HepG2 (cell line): ENCODE results near the gene SEC11A. TPM values are rescaled to one million over a fixed set of nuclear protein-coding genes. Genes with fewer than 3 reads are reported as not detected.

ENCODE experiments used
- ATAC-seq: fragments of 200-7000 bp; cut with Tn5 transposase; 3 replicates; pipeline ENCODE4 v1.9.1; 2020; ENCODE audit warnings: mild to moderate bottlenecking, moderate library complexity
- BruUV-seq: library from RNA; stranded (reverse); fragments of 400-500 nt; replicated peaks from 2 replicates; lab custom pipeline; 2021; lab: Mats Ljungman, UMichigan
- CTCF ChIA-PET: fragments of 300-600 bp; formaldehyde crosslinking; extraction: SDS; loops from one replicate; lab custom pipeline; 2021; ENCODE audit warnings: low total read pairs, inconsistent platforms, low intra/inter-chr PET ratio; lab: Yijun Ruan, JAX
- POLR2A ChIA-PET: fragments of 350-600 bp; sonication (Branson Sonifier 250); formaldehyde crosslinking; loops from one replicate; lab custom pipeline; 2020; ENCODE audit warnings: antibody characterized with exemption, inconsistent platforms; lab: Yijun Ruan, JAX
- DNase-seq: peaks from one replicate; pipeline ENCODE4 v3.0.0-alpha.2; 2015; ENCODE audit warnings: low spot score
- FAIRE-seq: peaks from 3 replicates; lab custom pipeline; 2011; peaks lifted over from hg19 to GRCh38; lab: Jason Lieb, UNC
- H2AFZ ChIP-seq: one replicate; pipeline ENCODE4 v1.6.1; 2011; ENCODE audit warnings: low read length, inconsistent platforms
- H3K27ac ChIP-seq: fragments of 300-600 bp; 3 replicates; pipeline ENCODE4 v1.8.0; 2011; ENCODE audit warnings: mixed run types, mild to moderate bottlenecking, mixed read lengths, low read length, inconsistent platforms; ENCODE audit not compliant: insufficient read depth; ENCODE audit errors: extremely low read length
- H3K27me3 ChIP-seq, 2 experiments: fragments of 200-600 bp in 1 of 2; 2 replicates in 1 of 2; 3 replicates in 1 of 2; pipeline versions ENCODE4 v1.6.0 to v1.8.0; 2011; ENCODE audit warnings: low read length in 2 of 2, mild to moderate bottlenecking in 2 of 2, moderate library complexity in 2 of 2, inconsistent platforms in 1 of 2; ENCODE audit not compliant: insufficient read depth in 2 of 2, control insufficient read depth in 1 of 2
- H3K36me3 ChIP-seq, 2 experiments: fragments of 200-600 bp in 1 of 2; replicated peaks in 1 of 2; 2 replicates in 1 of 2; 3 replicates in 1 of 2; pipeline versions ENCODE4 v1.5.1 to v1.8.0; 2011; ENCODE audit warnings: low read length in 2 of 2, inconsistent platforms in 1 of 2; ENCODE audit not compliant: insufficient read depth in 2 of 2, control insufficient read depth in 1 of 2
- H3K4me1 ChIP-seq: 2 replicates; pipeline ENCODE4 v1.5.1; 2012; ENCODE audit warnings: low read length, inconsistent platforms; ENCODE audit not compliant: insufficient read depth
- H3K4me2 ChIP-seq: 2 replicates; pipeline ENCODE4 v1.6.0; 2011; ENCODE audit warnings: low read depth, low read length, inconsistent platforms
- H3K4me3 ChIP-seq, 3 experiments: fragments of 200-600 bp in 1 of 3; sonication (generic), shearing (Covaris generic) in 1 of 3; replicated peaks in 1 of 3; 2 replicates each; pipeline ENCODE4 v1.5.1; 2011 to 2016; ENCODE audit warnings: low read length in 3 of 3, inconsistent platforms in 2 of 3, low read depth in 2 of 3, mild to moderate bottlenecking in 2 of 3, control low read depth in 1 of 3, mixed read lengths in 1 of 3; ENCODE audit not compliant: insufficient read depth in 1 of 3
- H3K79me2 ChIP-seq: one replicate; pipeline ENCODE4 v1.6.1; 2011; ENCODE audit warnings: low read length, inconsistent platforms; ENCODE audit not compliant: insufficient read depth
- H3K9ac ChIP-seq: 2 replicates; pipeline ENCODE4 v1.6.0; 2011; ENCODE audit warnings: mild to moderate bottlenecking, low read depth, low read length, inconsistent platforms; ENCODE audit not compliant: insufficient read depth
- H3K9me3 ChIP-seq: 2 replicates; pipeline ENCODE4 v1.5.1; 2012; ENCODE audit warnings: mild to moderate bottlenecking, low read length
- H4K20me1 ChIP-seq: 2 replicates; pipeline ENCODE4 v1.6.0; 2011; ENCODE audit warnings: inconsistent platforms, mild to moderate bottlenecking, low read length, moderate library complexity; ENCODE audit not compliant: insufficient read depth
- ARID2 ChIP-seq: sonication (generic); formaldehyde crosslinking; IDR thresholded peaks from 2 replicates; pipeline ENCODE4 v1.8.1; 2022; ENCODE audit warnings: mild to moderate bottlenecking, missing genetic modification reagents, borderline replicate concordance
- ETV5 ChIP-seq: IDR thresholded peaks from 2 replicates; pipeline ENCODE4 v1.6.1; 2018; ENCODE audit warnings: missing biosample characterization, missing genetic modification reagents, inconsistent platforms, borderline replicate concordance
- HES4 ChIP-seq: sonication (generic); formaldehyde crosslinking; IDR thresholded peaks from 2 replicates; pipeline ENCODE4 v1.9.0; 2021; ENCODE audit warnings: mild to moderate bottlenecking, missing genetic modification reagents, borderline replicate concordance
- HNF4G ChIP-seq, 2 experiments: sonication (generic) in 1 of 2; formaldehyde crosslinking in 1 of 2; IDR thresholded peaks; 2 replicates each; pipeline versions ENCODE4 v1.4.0 to v1.6.1; 2011 to 2020; ENCODE audit warnings: borderline replicate concordance in 2 of 2, low read depth in 2 of 2, mild to moderate bottlenecking in 2 of 2, low read length in 1 of 2, missing genetic modification reagents in 1 of 2, moderate library complexity in 1 of 2
- HOXA7 ChIP-seq: sonication (generic); formaldehyde crosslinking; IDR thresholded peaks from 2 replicates; pipeline ENCODE4 v1.8.1; 2022; ENCODE audit warnings: mild to moderate bottlenecking, missing genetic modification reagents, moderate library complexity
- HOXD1 ChIP-seq: sonication (generic); formaldehyde crosslinking; IDR thresholded peaks from 2 replicates; pipeline ENCODE4 v1.5.0; 2020; ENCODE audit warnings: missing genetic modification reagents
- PHF5A ChIP-seq: IDR thresholded peaks from one replicate; pipeline ENCODE4 v1.6.1; 2018; ENCODE audit warnings: low read depth, missing genetic modification reagents; ENCODE audit not compliant: unreplicated experiment
- RARA ChIP-seq: IDR thresholded peaks from 2 replicates; pipeline ENCODE4 v1.6.1; 2016; ENCODE audit warnings: missing genetic modification reagents, missing compliant biosample characterization
- ZNF672 ChIP-seq: sonication (generic); formaldehyde crosslinking; IDR thresholded peaks from 2 replicates; pipeline ENCODE4 v1.8.1; 2022; ENCODE audit warnings: missing genetic modification reagents
- WGBS: methylation state at CpG from one replicate; pipeline ENCODE4 v1.1.6; 2017; ENCODE audit warnings: low lambda C conversion rate; 5-methylcytosine and 5-hydroxymethylcytosine counted together
- in situ Hi-C: cut with HindIII; loops from 2 replicates; pipeline ENCODE4 v1.10.0; 2017; ENCODE audit warnings: low pct_unique_long_range_greater_than_20kb; ENCODE audit not compliant: extremely low pct_ligation_motif_present
- intact Hi-C: fragments of 100-400 bp; cut with micrococcal nuclease; formaldehyde crosslinking; loops from one replicate; pipeline ENCODE4 v1.10.0; 2022; ENCODE audit not compliant: unreplicated experiment
- polyA plus RNA-seq, 8 experiments: library from polyadenylated mRNA; depleted of rRNA in 3 of 8; stranded (reverse) in 7 of 8; unstranded in 1 of 8; fragments of >200 nt; fragmentation: Illumina TruSeq in 4 of 8; extraction: Trizol in 4 of 8; gene quantifications; 2 replicates each; pipeline versions ENCODE4 v1.2.1 to v1.2.3, GENCODE V29; 2011 to 2016; ENCODE audit warnings: low read depth in 4 of 8, missing spikeins in 1 of 8, mixed read lengths in 1 of 8; ENCODE audit not compliant: insufficient read depth in 1 of 8
- total RNA-seq, 5 experiments: library from RNA; depleted of rRNA; stranded (reverse); fragments of >200 nt; fragmentation: Illumina TruSeq; extraction: Trizol; gene quantifications; 2 replicates each; pipeline ENCODE4 v1.2.3, GENCODE V29; 2016; ENCODE audit warnings: low read depth in 1 of 5
- TF ChIP-seq, protein P1 (sequence below): sonication (generic); formaldehyde crosslinking; IDR thresholded peaks from 2 replicates; pipeline ENCODE4 v1.5.1; 2020; ENCODE audit warnings: mild to moderate bottlenecking, missing genetic modification reagents, moderate library complexity

SEC11A gene
- total and polyA plus RNA-seq, 2 of the 13 experiments (the other 11 are each of a cell fraction or from before 2014, with no cell fraction given) = 141 to 230 TPM

DNA sequence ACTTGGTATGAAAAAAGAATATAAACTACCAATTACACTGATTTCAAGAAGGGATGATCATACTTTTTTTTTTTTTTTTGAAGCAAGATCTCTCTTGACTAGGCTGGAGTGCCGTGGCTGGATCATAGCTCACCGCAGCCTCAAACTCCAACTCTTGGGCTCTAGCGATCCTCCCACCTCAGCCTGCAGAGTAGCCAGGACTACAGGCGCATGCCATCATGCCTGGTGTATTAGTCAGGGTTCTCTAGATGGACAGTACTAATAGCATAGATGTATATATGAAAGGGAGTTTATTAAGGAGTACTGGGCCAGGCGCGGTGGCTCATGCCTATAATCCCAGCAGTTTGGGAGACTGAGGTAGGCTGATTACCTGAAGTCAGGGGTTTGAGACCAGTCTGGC lies 11.5 kb upstream of the SEC11A start (continued):
- TF ChIP-seq, protein P1, sequence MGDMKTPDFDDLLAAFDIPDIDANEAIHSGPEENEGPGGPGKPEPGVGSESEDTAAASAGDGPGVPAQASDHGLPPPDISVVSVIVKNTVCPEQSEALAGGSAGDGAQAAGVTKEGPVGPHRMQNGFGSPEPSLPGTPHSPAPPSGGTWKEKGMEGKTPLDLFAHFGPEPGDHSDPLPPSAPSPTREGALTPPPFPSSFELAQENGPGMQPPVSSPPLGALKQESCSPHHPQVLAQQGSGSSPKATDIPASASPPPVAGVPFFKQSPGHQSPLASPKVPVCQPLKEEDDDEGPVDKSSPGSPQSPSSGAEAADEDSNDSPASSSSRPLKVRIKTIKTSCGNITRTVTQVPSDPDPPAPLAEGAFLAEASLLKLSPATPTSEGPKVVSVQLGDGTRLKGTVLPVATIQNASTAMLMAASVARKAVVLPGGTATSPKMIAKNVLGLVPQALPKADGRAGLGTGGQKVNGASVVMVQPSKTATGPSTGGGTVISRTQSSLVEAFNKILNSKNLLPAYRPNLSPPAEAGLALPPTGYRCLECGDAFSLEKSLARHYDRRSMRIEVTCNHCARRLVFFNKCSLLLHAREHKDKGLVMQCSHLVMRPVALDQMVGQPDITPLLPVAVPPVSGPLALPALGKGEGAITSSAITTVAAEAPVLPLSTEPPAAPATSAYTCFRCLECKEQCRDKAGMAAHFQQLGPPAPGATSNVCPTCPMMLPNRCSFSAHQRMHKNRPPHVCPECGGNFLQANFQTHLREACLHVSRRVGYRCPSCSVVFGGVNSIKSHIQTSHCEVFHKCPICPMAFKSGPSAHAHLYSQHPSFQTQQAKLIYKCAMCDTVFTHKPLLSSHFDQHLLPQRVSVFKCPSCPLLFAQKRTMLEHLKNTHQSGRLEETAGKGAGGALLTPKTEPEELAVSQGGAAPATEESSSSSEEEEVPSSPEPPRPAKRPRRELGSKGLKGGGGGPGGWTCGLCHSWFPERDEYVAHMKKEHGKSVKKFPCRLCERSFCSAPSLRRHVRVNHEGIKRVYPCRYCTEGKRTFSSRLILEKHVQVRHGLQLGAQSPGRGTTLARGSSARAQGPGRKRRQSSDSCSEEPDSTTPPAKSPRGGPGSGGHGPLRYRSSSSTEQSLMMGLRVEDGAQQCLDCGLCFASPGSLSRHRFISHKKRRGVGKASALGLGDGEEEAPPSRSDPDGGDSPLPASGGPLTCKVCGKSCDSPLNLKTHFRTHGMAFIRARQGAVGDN (CRISPR knock-in tag) = no peak
- TF ChIP-seq ETV5 (CRISPR knock-in tag) (no peak), HOXA7 (CRISPR knock-in tag) (no peak)

DNA sequence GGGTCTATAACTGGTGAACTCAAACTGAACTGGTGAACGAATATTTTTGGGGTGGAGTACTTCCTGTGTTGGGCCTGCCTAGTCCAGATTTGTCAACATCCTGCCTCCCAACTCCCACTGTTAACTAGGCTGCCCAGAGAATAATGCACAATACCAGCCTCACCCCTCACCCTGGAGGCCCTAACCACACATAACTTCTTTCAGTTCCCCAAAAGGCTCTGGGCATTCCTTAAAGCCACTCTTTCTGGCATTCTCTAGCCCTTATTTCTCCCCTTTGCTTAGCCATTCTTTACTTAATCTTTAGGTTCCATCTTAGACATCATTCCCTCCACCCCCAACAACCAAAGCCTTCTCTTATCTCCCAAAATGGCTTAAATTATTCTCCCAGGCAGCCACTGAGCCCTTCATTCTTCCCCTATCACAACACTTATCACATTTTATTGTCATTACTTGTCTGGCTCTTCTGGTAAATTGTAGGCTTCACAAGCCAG lies 9.1 kb upstream of the SEC11A start:
- no peak for DNase-seq
- in situ Hi-C loops = no loop called here
- ATAC-seq = peak; percentile 43
- Histone ChIP-seq H3K36me3 (no peaks in the 10 kb centered on the region), H3K4me1 (peaks cover 20% of the 10 kb centered on the region), H3K9me3 (no peaks in the 10 kb centered on the region), H2AFZ (peak overlapping the region; percentile 62), H3K27ac (no peak overlapping the region), H3K4me3 (no peak overlapping the region), H3K9ac (no peak overlapping the region), H3K79me2 (no peaks in the 10 kb centered on the region)
- intact Hi-C loops = no loop called here
- no peak for FAIRE-seq
- POLR2A ChIA-PET = interaction anchor here (1.2 kb wide), 1 partner anchor 8 kb away, joined by 4 read pairs; no protein-coding TSS in a partner anchor
- 0 out of 2 replicates have a peak, but pooled peaks have one; percentile 26 for TF ChIP-seq RARA (CRISPR knock-in tag)
- TF ChIP-seq HOXD1 (CRISPR knock-in tag) = no peak
- TF ChIP-seq HNF4G (IDR thresholded peaks at IDR 0.05; ENCODE audit: borderline replicate concordance, low read depth, low read length) = no peak
- no peak for TF ChIP-seq HNF4G (CRISPR knock-in tag; IDR thresholded peaks at IDR 0.05; ENCODE audit: borderline replicate concordance, low read depth)
- TF ChIP-seq ZNF672 (CRISPR knock-in tag) = no peak
- TF ChIP-seq HES4 (CRISPR knock-in tag) = no peak
- TF ChIP-seq ARID2 (CRISPR knock-in tag) = no peak
- TF ChIP-seq ETV5 (CRISPR knock-in tag) = peak; percentile 44; the same call in 1 of the 2 replicates
- no peak for TF ChIP-seq PHF5A
- TF ChIP-seq, all 625 proteins: peak for 2
- BruUV-seq = no TSS peak
- Histone ChIP-seq H3K27me3 (no peaks in the 10 kb centered on the region), H3K4me2 (peak overlapping the region; percentile 32; the same call in 1 of the 2 replicates), H4K20me1 (no peaks in the 10 kb centered on the region)
- CTCF ChIA-PET = no interaction called here
- 30% methylated on average over 1 of the region's 1 CpG for whole genome bisulfite sequencing
